Astrocyte of the cerebellum (primary cell): ENCODE results near the gene APC2.

ENCODE experiments used
- DNase-seq: peaks from one replicate; pipeline ENCODE4 v3.0.0-alpha.2; 2011; ENCODE audit warnings: low read depth
- H3K4me3 ChIP-seq: 2 replicates; pipeline ENCODE4 v1.5.1; 2011; ENCODE audit warnings: mild to moderate bottlenecking, low read depth, low read length, moderate library complexity
- CTCF ChIP-seq: IDR thresholded peaks from 2 replicates; pipeline ENCODE4 v1.5.1; 2012; ENCODE audit warnings: low read length, low read depth, moderate library complexity, mild to moderate bottlenecking; ENCODE audit errors: missing control alignments
- in situ Hi-C: cut with HindIII; loops from 2 replicates; pipeline ENCODE4 v1.10.0; 2017; ENCODE audit warnings: low sequenced_read_pairs

The APC2 gene

GRCh38 chr19:1449467-1450442 lies at the start of gene APC2:
Gene APC2 (plus strand): TSS chr19:1450121. CDS start chr19:1453002, 2,881 bp downstream.
- TF ChIP-seq CTCF = no peak
- in situ Hi-C loops = no loop called here
- no peak within 1 kb of the TSS for H3K4me3 ChIP-seq
- no peak for DNase-seq

GRCh38 chr19:1400281-1401137 lies 49.4 kb upstream of the APC2 start:
- no peak for TF ChIP-seq CTCF
- H3K4me3 ChIP-seq = peak overlapping the region; percentile 57
- no peak for DNase-seq
- in situ Hi-C loops = no loop called here

GRCh38 chr19:1401138-1401888 lies 48.6 kb upstream of the APC2 start, which contains the start of gene GAMT:
Gene GAMT (minus strand): TSS chr19:1401542. CDS start chr19:1401476, 66 bp downstream.
- DNase-seq = no peak
- in situ Hi-C loops = no loop called here
- peak within 1 kb of the TSS; percentile 57 for H3K4me3 ChIP-seq

GRCh38 chr19:1401889-1402217 lies 48.1 kb upstream of the APC2 start:
- no peak for DNase-seq
- H3K4me3 ChIP-seq = peak overlapping the region; percentile 57
- in situ Hi-C loops = no loop called here
- no peak for TF ChIP-seq CTCF

More at GRCh38 chr19:1401138-1401888, 48.6 kb upstream of the APC2 start, which contains the start of gene GAMT:
- peak; percentile 16 for TF ChIP-seq CTCF

GRCh38 chr19:1402411-1403070 lies 47.4 kb upstream of the APC2 start:
- H3K4me3 ChIP-seq = no peak overlapping the region
- in situ Hi-C loops = no loop called here
- TF ChIP-seq CTCF = no peak
- DNase-seq = no peak
